ENCODE measurements around the gene EYA2. TPM values are rescaled to one million over a fixed set of nuclear protein-coding genes. Genes with fewer than 3 reads are reported as not detected.

The EYA2 gene
- polyA plus RNA-seq, 3 donors: 0.49 to 0.83 (median 0.75) TPM

- DNase-seq (ENCODE audit: low read depth in 3 of 3, low spot score in 2 of 3): no peak
These were observed 135.7 kb downstream of the EYA2 start for GRCh38 chr20:47030271-47030810.

GRCh38 chr20:47031004-47031403 is 136.4 kb downstream of the EYA2 start:
- no peak for DNase-seq (ENCODE audit: low read depth in 3 of 3, low spot score in 2 of 3)

- no peak for DNase-seq (ENCODE audit: low read depth in 3 of 3, low spot score in 2 of 3)
These were observed 137.2 kb downstream of the EYA2 start for GRCh38 chr20:47031821-47032220.

GRCh38 chr20:47032933-47033578 is 138.4 kb downstream of the EYA2 start:
- DNase-seq (ENCODE audit: low read depth in 3 of 3, low spot score in 2 of 3): no peak

GRCh38 chr20:47033665-47034064 is 139.0 kb downstream of the EYA2 start:
- no peak for DNase-seq (ENCODE audit: low read depth in 3 of 3, low spot score in 2 of 3)

- no peak for DNase-seq (ENCODE audit: low read depth in 3 of 3, low spot score in 2 of 3)
These were observed 140.5 kb downstream of the EYA2 start for GRCh38 chr20:47035026-47035590.

- no peak for DNase-seq (ENCODE audit: low read depth in 3 of 3, low spot score in 2 of 3)
These were observed 141.6 kb downstream of the EYA2 start for GRCh38 chr20:47036091-47036870.

- DNase-seq (ENCODE audit: low read depth in 3 of 3, low spot score in 2 of 3): no peak
These were observed 144.2 kb downstream of the EYA2 start for GRCh38 chr20:47038566-47039560.

GRCh38 chr20:47040506-47041125 is 146.0 kb downstream of the EYA2 start:
- DNase-seq (ENCODE audit: low read depth in 3 of 3, low spot score in 2 of 3): no peak

- no peak for DNase-seq (ENCODE audit: low read depth in 3 of 3, low spot score in 2 of 3)
These were observed 146.8 kb downstream of the EYA2 start for GRCh38 chr20:47041396-47041899.

GRCh38 chr20:47042464-47042863 is 147.8 kb downstream of the EYA2 start:
- no peak for DNase-seq (ENCODE audit: low read depth in 3 of 3, low spot score in 2 of 3)

- DNase-seq (ENCODE audit: low read depth in 3 of 3, low spot score in 2 of 3): no peak
These were observed 148.4 kb downstream of the EYA2 start for GRCh38 chr20:47043086-47043485.

GRCh38 chr20:47044938-47045337 is 150.3 kb downstream of the EYA2 start:
- no peak for DNase-seq (ENCODE audit: low read depth in 3 of 3, low spot score in 2 of 3)

GRCh38 chr20:47048054-47048453 is 153.4 kb downstream of the EYA2 start:
- DNase-seq (ENCODE audit: low read depth in 3 of 3, low spot score in 2 of 3): no peak

GRCh38 chr20:47049771-47050170 is 155.1 kb downstream of the EYA2 start:
- no peak for DNase-seq (ENCODE audit: low read depth in 3 of 3, low spot score in 2 of 3)

- DNase-seq (ENCODE audit: low read depth in 3 of 3, low spot score in 2 of 3): no peak
These were observed 156.4 kb downstream of the EYA2 start for GRCh38 chr20:47050996-47051395.

- no peak for DNase-seq (ENCODE audit: low read depth in 3 of 3, low spot score in 2 of 3)
These were observed 157.4 kb downstream of the EYA2 start for GRCh38 chr20:47051936-47052526.

GRCh38 chr20:47054506-47054905 is 159.9 kb downstream of the EYA2 start:
- DNase-seq (ENCODE audit: low read depth in 3 of 3, low spot score in 2 of 3): no peak

GRCh38 chr20:47054945-47055344 is 160.3 kb downstream of the EYA2 start:
- no peak for DNase-seq (ENCODE audit: low read depth in 3 of 3, low spot score in 2 of 3)
